ENCODE measurements around the gene ATOSA. TPM values are rescaled to one million over a fixed set of nuclear protein-coding genes. Genes with fewer than 3 reads are reported as not detected.

Gene ATOSA
- total and polyA plus RNA-seq, 2 of the 13 experiments (the other 11 are each of a cell fraction or from before 2014, with no cell fraction given) = 6.6 to 16.3 TPM

DNA sequence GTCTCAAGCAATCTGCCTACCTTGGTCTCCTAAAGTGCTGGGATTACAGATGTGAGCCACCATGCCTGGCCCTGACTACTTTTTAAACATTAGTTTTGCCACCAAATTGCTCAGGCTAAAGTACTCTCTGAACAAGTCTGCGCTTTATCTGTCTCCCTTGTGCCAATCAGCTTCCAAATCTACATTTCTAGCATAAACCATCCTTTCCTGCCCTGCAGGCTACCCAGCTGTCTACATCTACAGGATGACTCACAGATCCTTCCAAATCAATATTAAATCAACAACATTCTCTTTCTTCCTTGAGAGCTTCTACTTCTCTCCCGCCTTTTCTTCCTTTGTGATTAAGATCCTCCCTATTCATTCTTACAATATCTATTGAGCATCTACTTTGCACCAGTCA is 16.0 kb upstream of the ATOSA start (continued):
- TF ChIP-seq, protein P1, sequence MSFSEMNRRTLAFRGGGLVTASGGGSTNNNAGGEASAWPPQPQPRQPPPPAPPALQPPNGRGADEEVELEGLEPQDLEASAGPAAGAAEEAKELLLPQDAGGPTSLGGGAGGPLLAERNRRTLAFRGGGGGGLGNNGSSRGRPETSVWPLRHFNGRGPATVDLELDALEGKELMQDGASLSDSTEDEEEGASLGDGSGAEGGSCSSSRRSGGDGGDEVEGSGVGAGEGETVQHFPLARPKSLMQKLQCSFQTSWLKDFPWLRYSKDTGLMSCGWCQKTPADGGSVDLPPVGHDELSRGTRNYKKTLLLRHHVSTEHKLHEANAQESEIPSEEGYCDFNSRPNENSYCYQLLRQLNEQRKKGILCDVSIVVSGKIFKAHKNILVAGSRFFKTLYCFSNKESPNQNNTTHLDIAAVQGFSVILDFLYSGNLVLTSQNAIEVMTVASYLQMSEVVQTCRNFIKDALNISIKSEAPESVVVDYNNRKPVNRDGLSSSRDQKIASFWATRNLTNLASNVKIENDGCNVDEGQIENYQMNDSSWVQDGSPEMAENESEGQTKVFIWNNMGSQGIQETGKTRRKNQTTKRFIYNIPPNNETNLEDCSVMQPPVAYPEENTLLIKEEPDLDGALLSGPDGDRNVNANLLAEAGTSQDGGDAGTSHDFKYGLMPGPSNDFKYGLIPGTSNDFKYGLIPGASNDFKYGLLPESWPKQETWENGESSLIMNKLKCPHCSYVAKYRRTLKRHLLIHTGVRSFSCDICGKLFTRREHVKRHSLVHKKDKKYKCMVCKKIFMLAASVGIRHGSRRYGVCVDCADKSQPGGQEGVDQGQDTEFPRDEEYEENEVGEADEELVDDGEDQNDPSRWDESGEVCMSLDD (CRISPR knock-in tag; IDR thresholded peaks at IDR 0.05; ENCODE audit: borderline replicate concordance) = no peak
- TF ChIP-seq ADNP (CRISPR knock-in tag; IDR thresholded peaks at IDR 0.05) (no peak), ZNF691 (CRISPR knock-in tag; IDR thresholded peaks at IDR 0.05; ENCODE audit: borderline replicate concordance, low read depth) (no peak), EEA1 (CRISPR knock-in tag; IDR thresholded peaks at IDR 0.05; ENCODE audit: borderline replicate concordance) (no peak), TGIF2 (CRISPR knock-in tag; IDR thresholded peaks at IDR 0.05) (no peak), NFKBIZ (CRISPR knock-in tag; IDR thresholded peaks at IDR 0.05) (no peak), JUND (CRISPR knock-in tag; IDR thresholded peaks at IDR 0.05) (no peak), MYNN (CRISPR knock-in tag; IDR thresholded peaks at IDR 0.05; ENCODE audit: low read depth) (no peak)
- TF ChIP-seq, protein P2, sequence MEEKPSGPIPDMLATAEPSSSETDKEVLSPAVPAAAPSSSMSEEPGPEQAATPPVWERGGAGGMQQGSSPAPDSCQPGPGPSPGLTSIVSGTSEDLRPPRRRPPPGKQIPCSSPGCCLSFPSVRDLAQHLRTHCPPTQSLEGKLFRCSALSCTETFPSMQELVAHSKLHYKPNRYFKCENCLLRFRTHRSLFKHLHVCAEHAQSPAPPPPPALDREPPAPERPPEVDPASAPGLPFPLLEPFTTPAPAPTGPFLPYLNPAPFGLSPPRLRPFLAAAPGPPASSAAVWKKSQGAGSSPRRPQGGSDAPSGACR (CRISPR knock-in tag; IDR thresholded peaks at IDR 0.05) = no peak

DNA sequence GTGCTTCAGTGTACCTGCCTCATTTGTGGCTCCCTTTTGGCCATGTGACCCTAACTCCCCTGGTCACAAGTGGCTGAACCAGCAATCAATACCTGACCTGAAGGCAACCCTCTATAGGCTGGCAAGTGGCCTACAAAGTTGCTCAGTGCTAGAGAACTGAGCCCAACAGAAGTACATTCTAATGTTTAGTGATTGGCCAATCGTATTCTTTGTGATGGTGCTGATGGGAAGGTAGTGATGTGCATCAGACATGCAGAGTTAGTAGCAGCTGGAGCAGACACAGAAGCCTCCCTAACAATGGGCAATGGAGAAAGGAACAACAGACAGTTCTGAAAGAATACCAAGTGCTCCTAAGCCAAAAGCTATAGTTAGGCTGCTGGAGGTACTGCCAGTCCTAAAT is 10.4 kb upstream of the ATOSA start:
- whole genome bisulfite sequencing (ENCODE audit: low lambda C conversion rate) = 50% methylated on average over 1 of the region's 1 CpG
- TF ChIP-seq HMG20A (CRISPR knock-in tag; IDR thresholded peaks at IDR 0.05; ENCODE audit: borderline replicate concordance) (no peak), XRCC5 (optimal IDR thresholded peaks at IDR 0.05; ENCODE audit: low read length) (no peak), SP5 (CRISPR knock-in tag; IDR thresholded peaks at IDR 0.05; ENCODE audit: borderline replicate concordance, low read depth) (no peak), KMT2B (CRISPR knock-in tag; IDR thresholded peaks at IDR 0.05) (no peak), CHD2 (IDR thresholded peaks at IDR 0.05; ENCODE audit: low read depth, low read length) (no peak), SRY (CRISPR knock-in tag; IDR thresholded peaks at IDR 0.05) (no peak), ZSCAN21 (CRISPR knock-in tag; IDR thresholded peaks at IDR 0.05; ENCODE audit: borderline replicate concordance) (no peak)

More for the DNA sequence above, 10.4 kb upstream of the ATOSA start:
- Histone ChIP-seq H2AFZ (ENCODE audit: low read length) (no peak overlapping the region), H3K79me2 (ENCODE audit: insufficient read depth, low read length) (no peaks in the 10 kb centered on the region), H4K20me1 (ENCODE audit: insufficient read depth, low read length) (no peaks in the 10 kb centered on the region), H3K9ac (ENCODE audit: insufficient read depth, low read depth, low read length) (no peak overlapping the region), H3K4me1 (ENCODE audit: insufficient read depth, low read length) (no peaks in the 10 kb centered on the region), H3K4me3 (replicated peaks in 1 of 3; ENCODE audit: insufficient read depth in 1 of 3, low read depth in 2 of 3, low read length in 3 of 3) (no peak overlapping the region), H3K4me2 (ENCODE audit: low read depth, low read length) (no peak overlapping the region), H3K27ac (ENCODE audit: extremely low read length, insufficient read depth, low read length) (no peak overlapping the region), H3K9me3 (ENCODE audit: low read length) (no peaks in the 10 kb centered on the region), H3K27me3 (ENCODE audit: control insufficient read depth in 1 of 2, insufficient read depth in 2 of 2, low read length in 2 of 2) (no peaks in the 10 kb centered on the region), H3K36me3 (replicated peaks in 1 of 2; ENCODE audit: control insufficient read depth in 1 of 2, insufficient read depth in 2 of 2, low read length in 2 of 2) (no peaks in the 10 kb centered on the region)
- DNase-seq (ENCODE audit: low spot score) = no peak
- POLR2A ChIA-PET = no interaction called here
- CTCF ChIA-PET (ENCODE audit: low intra/inter-chr PET ratio, low total read pairs) = no interaction called here
- ATAC-seq = no peak
- no TSS peak for BruUV-seq (replicated peaks)
- intact Hi-C loops (cut with micrococcal nuclease; ENCODE audit: unreplicated experiment) = no loop called here
- FAIRE-seq = no peak
- in situ Hi-C loops (cut with HindIII; ENCODE audit: extremely low pct_ligation_motif_present, low pct_unique_long_range_greater_than_20kb) = no loop called here

Data from HepG2 (cell line).